Type B pancreatic cell (in vitro differentiated cells): Measurements from ENCODE around the gene C16orf86. TPM values are rescaled to one million over a fixed set of nuclear protein-coding genes. Genes with fewer than 3 reads are reported as not detected.
A peak's percentile ranks its signal among the peaks of the same experiment; 100 is the strongest.

Experiments used
- DNase-seq: peaks from one replicate; pipeline ENCODE4 v3.0.0; 2021; ENCODE audit warnings: mixed read lengths; ENCODE audit not compliant: unreplicated experiment; ENCODE audit errors: extremely low spot score
- H3K27ac Mint-ChIP-seq: 2 replicates; pipeline ENCODE4 v1.8.0; 2021; ENCODE audit warnings: mild to moderate bottlenecking, mixed read lengths
- H3K27me3 Mint-ChIP-seq: 2 replicates; pipeline ENCODE4 v1.8.0; 2021; ENCODE audit warnings: mixed read lengths
- H3K36me3 Mint-ChIP-seq: 2 replicates; pipeline ENCODE4 v1.8.0; 2021; ENCODE audit warnings: mixed read lengths
- H3K4me1 Mint-ChIP-seq: one replicate; pipeline ENCODE4 v1.8.0; 2021; ENCODE audit warnings: mixed read lengths; ENCODE audit not compliant: unreplicated experiment
- H3K4me3 Mint-ChIP-seq: 2 replicates; pipeline ENCODE4 v1.8.0; 2021; ENCODE audit warnings: mild to moderate bottlenecking, mixed read lengths
- H3K9me3 Mint-ChIP-seq: 2 replicates; pipeline ENCODE4 v1.8.0; 2021; ENCODE audit warnings: mixed read lengths
- total RNA-seq: library from RNA; stranded (reverse); gene quantifications from 2 replicates; pipeline ENCODE4 v1.2.1, GENCODE V29; 2021; ENCODE audit warnings: low replicate concordance
- TF ChIP-seq, protein P1 (sequence below): fragments of 200-600 bp; sonication (generic); conservative IDR thresholded peaks from 2 replicates; pipeline ENCODE4 v1.5.0; 2021; ENCODE audit warnings: antibody characterized with exemption, mild to moderate bottlenecking

The C16orf86 gene
- total RNA-seq, 1 donor from 2014 or later: 2.8 TPM

DNA sequence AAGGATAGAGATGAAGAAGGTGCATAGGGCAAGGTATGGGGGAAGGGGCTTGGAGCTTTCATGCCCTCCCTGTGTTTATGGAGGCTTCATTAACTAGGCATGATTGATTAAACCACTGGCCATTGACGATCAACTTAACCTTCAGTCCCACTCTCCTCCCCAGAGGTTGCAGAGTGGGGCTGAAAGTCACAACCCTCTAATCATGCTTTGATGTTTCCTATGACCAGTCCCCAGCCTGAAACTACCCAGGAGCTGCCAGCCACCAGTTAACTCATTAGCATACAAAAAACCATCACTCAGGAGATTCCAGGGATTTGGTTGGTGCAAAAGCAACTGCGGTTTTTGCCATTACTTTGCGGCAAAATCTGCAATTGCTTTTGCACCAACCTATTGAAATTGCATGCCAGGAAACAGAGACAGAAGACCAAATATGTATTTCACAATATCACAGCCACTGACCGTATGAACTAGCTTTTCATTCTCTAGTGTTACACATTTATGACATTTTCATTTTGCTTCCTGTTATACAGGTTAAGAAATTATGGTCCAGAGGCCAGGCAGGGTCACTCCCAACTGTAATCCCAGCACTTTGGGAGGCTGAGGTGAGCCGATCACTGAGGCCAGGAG is 47.1 kb downstream of the C16orf86 start:
- Mint-ChIP-seq H3K9me3 (no peaks in the 10 kb centered on the region), H3K27ac (peak overlapping the region; percentile 76), H3K4me1 (peaks cover 26% of the 10 kb centered on the region), H3K4me3 (peak overlapping the region; percentile 53), H3K36me3 (no peaks in the 10 kb centered on the region), H3K27me3 (no peaks in the 10 kb centered on the region)
- DNase-seq: no peak
- TF ChIP-seq, protein P1, sequence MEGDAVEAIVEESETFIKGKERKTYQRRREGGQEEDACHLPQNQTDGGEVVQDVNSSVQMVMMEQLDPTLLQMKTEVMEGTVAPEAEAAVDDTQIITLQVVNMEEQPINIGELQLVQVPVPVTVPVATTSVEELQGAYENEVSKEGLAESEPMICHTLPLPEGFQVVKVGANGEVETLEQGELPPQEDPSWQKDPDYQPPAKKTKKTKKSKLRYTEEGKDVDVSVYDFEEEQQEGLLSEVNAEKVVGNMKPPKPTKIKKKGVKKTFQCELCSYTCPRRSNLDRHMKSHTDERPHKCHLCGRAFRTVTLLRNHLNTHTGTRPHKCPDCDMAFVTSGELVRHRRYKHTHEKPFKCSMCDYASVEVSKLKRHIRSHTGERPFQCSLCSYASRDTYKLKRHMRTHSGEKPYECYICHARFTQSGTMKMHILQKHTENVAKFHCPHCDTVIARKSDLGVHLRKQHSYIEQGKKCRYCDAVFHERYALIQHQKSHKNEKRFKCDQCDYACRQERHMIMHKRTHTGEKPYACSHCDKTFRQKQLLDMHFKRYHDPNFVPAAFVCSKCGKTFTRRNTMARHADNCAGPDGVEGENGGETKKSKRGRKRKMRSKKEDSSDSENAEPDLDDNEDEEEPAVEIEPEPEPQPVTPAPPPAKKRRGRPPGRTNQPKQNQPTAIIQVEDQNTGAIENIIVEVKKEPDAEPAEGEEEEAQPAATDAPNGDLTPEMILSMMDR: no peak

GRCh38 chr16:67714522-67714921 is 47.9 kb downstream of the C16orf86 start:
- DNase-seq: no peak
- no peak overlapping the region for H3K4me3 Mint-ChIP-seq
- no peak overlapping the region for H3K27ac Mint-ChIP-seq
- H3K9me3 Mint-ChIP-seq: no peaks in the 10 kb centered on the region
- H3K4me1 Mint-ChIP-seq: peaks cover 26% of the 10 kb centered on the region
- no peaks in the 10 kb centered on the region for H3K27me3 Mint-ChIP-seq
- H3K36me3 Mint-ChIP-seq: no peaks in the 10 kb centered on the region
- TF ChIP-seq, protein P1: no peak

DNA sequence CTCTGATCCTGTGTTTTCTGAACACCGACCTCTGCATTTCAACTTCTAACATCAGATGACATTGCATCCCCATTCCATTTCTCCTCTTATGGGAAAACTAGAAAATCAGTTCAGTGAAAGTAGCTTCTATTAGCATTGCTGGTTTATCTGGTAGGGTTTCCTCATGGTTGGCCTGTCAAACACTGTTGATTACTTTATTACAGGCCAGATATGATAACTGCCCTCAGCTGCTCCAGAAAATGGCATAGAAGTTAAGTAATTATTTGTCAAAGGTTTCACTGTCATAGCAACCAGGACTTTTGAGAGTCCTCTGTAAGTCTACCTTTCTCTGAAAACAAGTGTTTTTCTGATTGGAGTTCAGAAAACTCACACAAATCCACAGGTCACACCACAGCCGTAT is 49.5 kb downstream of the C16orf86 start:
- H3K27me3 Mint-ChIP-seq: no peaks in the 10 kb centered on the region
- H3K27ac Mint-ChIP-seq: peak overlapping the region; percentile 24
- TF ChIP-seq, protein P1: no peak
- peaks cover 26% of the 10 kb centered on the region for H3K4me1 Mint-ChIP-seq
- H3K9me3 Mint-ChIP-seq: no peaks in the 10 kb centered on the region
- H3K4me3 Mint-ChIP-seq: peak overlapping the region; percentile 79
- no peaks in the 10 kb centered on the region for H3K36me3 Mint-ChIP-seq
- no peak for DNase-seq

Other genes with a start within 250 kb of the C16orf86 start
- gene HSD11B2, start 235.7 kb upstream of the C16orf86 start, total RNA-seq: 5.4 and 8.5 TPM in 2 replicates
- gene ATP6V0D1, start 185.7 kb upstream of the C16orf86 start, total RNA-seq: 73.5 and 94.4 TPM in 2 replicates
- not detected in 2 replicates for gene AGRP, start 183.3 kb upstream of the C16orf86 start, total RNA-seq
- gene RIPOR1, start 138.0 kb upstream of the C16orf86 start, total RNA-seq: 38.5 and 43.1 TPM in 2 replicates
- gene CTCF, start 104.3 kb upstream of the C16orf86 start, total RNA-seq: 48.4 and 57.8 TPM in 2 replicates
- 2.8 and 3.4 TPM in 2 replicates for gene CARMIL2, start 21.7 kb upstream of the C16orf86 start, total RNA-seq
- 19.9 and 31.6 TPM in 2 replicates for gene ACD, start 6.6 kb upstream of the C16orf86 start, total RNA-seq
- gene PARD6A, start 5.9 kb upstream of the C16orf86 start, total RNA-seq: 4.7 and 6.5 TPM in 2 replicates
- 12.2 and 18.8 TPM in 2 replicates for gene ENKD1, start 64 bp upstream of the C16orf86 start, total RNA-seq
- gene GFOD2, start 52.5 kb downstream of the C16orf86 start, total RNA-seq: 31.7 and 34.3 TPM in 2 replicates
- 27.3 and 27.5 TPM in 2 replicates for gene RANBP10, start 139.7 kb downstream of the C16orf86 start, total RNA-seq
- gene TSNAXIP1, start 140.1 kb downstream of the C16orf86 start, total RNA-seq: 3.9 and 7.2 TPM in 2 replicates
- 25.5 and 35.1 TPM in 2 replicates for gene THAP11, start 175.5 kb downstream of the C16orf86 start, total RNA-seq
- gene NUTF2, start 180.1 kb downstream of the C16orf86 start, total RNA-seq: 144 and 149 TPM in 2 replicates
- 67.6 and 74.2 TPM in 2 replicates for gene CENPT, start 180.9 kb downstream of the C16orf86 start, total RNA-seq
- gene EDC4, start 206.2 kb downstream of the C16orf86 start, total RNA-seq: 77.5 and 81.1 TPM in 2 replicates
- 0.80 and 1.1 TPM in 2 replicates for gene NRN1L, start 218.1 kb downstream of the C16orf86 start, total RNA-seq
- gene PSKH1, start 226.4 kb downstream of the C16orf86 start, total RNA-seq: 39.2 and 41.5 TPM in 2 replicates